Endothelial cell of umbilical vein (primary cell): Measurements from ENCODE around the gene ITGA8. TPM values are rescaled to one million over a fixed set of nuclear protein-coding genes. Genes with fewer than 3 reads are reported as not detected.

ENCODE experiments used
- BruUV-seq: library from RNA; stranded (reverse); fragments of 400-500 nt; replicated peaks from 2 replicates; lab custom pipeline; 2021; lab: Mats Ljungman, UMichigan
- CTCF ChIA-PET: fragments of 300-600, 350-600 bp; sonication (Branson Sonifier 250); formaldehyde crosslinking; loops from one replicate; lab custom pipeline; 2021; ENCODE audit warnings: antibody characterized with exemption, inconsistent platforms; lab: Charles Lee
- POLR2A ChIA-PET: fragments of 300-600, 350-600 bp; sonication (Branson Sonifier 250); formaldehyde crosslinking; loops from one replicate; lab custom pipeline; 2021; ENCODE audit warnings: antibody characterized with exemption, inconsistent platforms; lab: Charles Lee
- DNase-seq: peaks from one replicate; pipeline ENCODE4 v3.0.0-alpha.2; 2011; ENCODE audit warnings: low read depth, low spot score
- FAIRE-seq: peaks from 2 replicates; lab custom pipeline; 2011; peaks lifted over from hg19 to GRCh38; lab: Jason Lieb, UNC
- H2AFZ ChIP-seq: 2 replicates; pipeline ENCODE4 v1.6.0; 2012; ENCODE audit warnings: low read depth, low read length, control low read depth, inconsistent platforms
- H3K27ac ChIP-seq: 2 replicates; pipeline ENCODE4 v1.5.1; 2011; ENCODE audit warnings: low read depth, mild to moderate bottlenecking, control low read depth, low read length, moderate library complexity; ENCODE audit not compliant: insufficient read depth
- H3K27me3 ChIP-seq, 2 experiments: 2 replicates each; pipeline versions ENCODE4 v1.6.0 to v1.6.1; 2011; ENCODE audit warnings: low read length in 2 of 2, mixed read lengths in 1 of 2; ENCODE audit not compliant: control insufficient read depth in 2 of 2, insufficient read depth in 2 of 2
- H3K36me3 ChIP-seq, 2 experiments: 2 replicates in 1 of 2; 3 replicates in 1 of 2; pipeline ENCODE4 v1.5.1; 2011; ENCODE audit warnings: low read length in 2 of 2, mild to moderate bottlenecking in 1 of 2, moderate library complexity in 1 of 2; ENCODE audit not compliant: control insufficient read depth in 2 of 2, insufficient read depth in 2 of 2; ENCODE audit errors: extremely low read depth in 1 of 2
- H3K4me1 ChIP-seq: 3 replicates; pipeline ENCODE4 v1.5.1; 2011; ENCODE audit warnings: mild to moderate bottlenecking, low read length; ENCODE audit not compliant: control insufficient read depth, insufficient read depth; ENCODE audit errors: extremely low read depth
- H3K4me2 ChIP-seq: 2 replicates; pipeline ENCODE4 v1.6.1; 2011; ENCODE audit warnings: low read length, control low read depth, mixed read lengths; ENCODE audit not compliant: insufficient read depth
- H3K4me3 ChIP-seq, 3 experiments: fragments of 200-600 bp in 1 of 3; sonication (generic), shearing (Covaris generic) in 1 of 3; replicated peaks in 1 of 3; 2 replicates each; pipeline ENCODE4 v1.5.1; 2011 to 2016; ENCODE audit warnings: control low read depth in 3 of 3, low read length in 3 of 3, mild to moderate bottlenecking in 2 of 3, inconsistent platforms in 1 of 3, low read depth in 1 of 3, moderate library complexity in 1 of 3; ENCODE audit not compliant: insufficient read depth in 1 of 3
- H3K79me2 ChIP-seq: 2 replicates; pipeline ENCODE4 v1.6.0; 2012; ENCODE audit warnings: low read length, inconsistent platforms; ENCODE audit not compliant: control insufficient read depth, insufficient read depth
- H3K9ac ChIP-seq: replicated peaks from 2 replicates; pipeline ENCODE3; 2011; ENCODE audit warnings: low read length, control low read depth; ENCODE audit not compliant: insufficient read depth; ENCODE audit errors: extremely low read depth
- H3K9me1 ChIP-seq: replicated peaks from 3 replicates; pipeline ENCODE4 v1.6.0; 2011; ENCODE audit warnings: mild to moderate bottlenecking, low read length; ENCODE audit not compliant: control insufficient read depth, insufficient read depth; ENCODE audit errors: extremely low read depth
- H3K9me3 ChIP-seq: replicated peaks from 2 replicates; pipeline ENCODE4 v1.5.1; 2012; ENCODE audit warnings: low read length, inconsistent platforms; ENCODE audit not compliant: control insufficient read depth, insufficient read depth
- H4K20me1 ChIP-seq: replicated peaks from 2 replicates; pipeline ENCODE3; 2011; ENCODE audit warnings: mild to moderate bottlenecking, low read length; ENCODE audit not compliant: control insufficient read depth, insufficient read depth; ENCODE audit errors: extremely low read depth
- EZH2 ChIP-seq: IDR thresholded peaks from 2 replicates; pipeline ENCODE4 v1.6.1; 2012; ENCODE audit warnings: borderline replicate concordance, low read depth, mild to moderate bottlenecking, moderate library complexity, low read length, inconsistent platforms; ENCODE audit not compliant: severe bottlenecking
- FOS ChIP-seq: IDR thresholded peaks from 2 replicates; pipeline ENCODE4 v1.6.1; 2011; ENCODE audit warnings: mild to moderate bottlenecking, low read length, moderate library complexity, borderline replicate concordance; ENCODE audit not compliant: insufficient read depth
- GATA2 ChIP-seq: IDR thresholded peaks from 2 replicates; pipeline ENCODE4 v1.7.0; 2011; ENCODE audit warnings: low read depth, mild to moderate bottlenecking, moderate library complexity, mixed read lengths, low read length; ENCODE audit not compliant: insufficient read length, insufficient read depth
- JUN ChIP-seq: IDR thresholded peaks from 2 replicates; pipeline ENCODE4 v1.6.1; 2011; ENCODE audit warnings: borderline replicate concordance, low read depth; ENCODE audit not compliant: insufficient read length, insufficient read depth
- MYC ChIP-seq: IDR thresholded peaks from one replicate; pipeline ENCODE4 v1.6.1; 2011; ENCODE audit warnings: mild to moderate bottlenecking, low read depth, low read length
- POLR2A ChIP-seq: IDR thresholded peaks from 2 replicates; pipeline ENCODE4 v1.6.1; 2012; ENCODE audit warnings: low read depth, mild to moderate bottlenecking, control low read depth, low read length
- POLR2AphosphoS5 ChIP-seq: IDR thresholded peaks from 2 replicates; pipeline ENCODE4 v1.6.1; 2012; ENCODE audit warnings: low read depth, mild to moderate bottlenecking, control low read depth, low read length, moderate library complexity; ENCODE audit not compliant: insufficient read depth
- dilution Hi-C: fragments of 300-500 bp; cut with MboI; formaldehyde crosslinking; loops from one replicate; pipeline ENCODE4 v1.15.0; 2019; ENCODE audit warnings: low sequenced_read_pairs; ENCODE audit not compliant: extremely low pct_ligation_motif_present
- intact Hi-C: fragments of 100-400 bp; cut with micrococcal nuclease; formaldehyde crosslinking; loops from one replicate; pipeline ENCODE4 v1.10.0; 2022
- polyA plus RNA-seq, 4 experiments: library from polyadenylated mRNA; depleted of rRNA in 3 of 4; stranded (reverse) in 3 of 4; unstranded in 1 of 4; fragments of >200 nt; gene quantifications; 2 replicates each; pipeline versions ENCODE4 v1.2.1 to v1.2.3, GENCODE V29; 2011 to 2012; ENCODE audit warnings: missing spikeins in 1 of 4
- total RNA-seq: library from RNA; stranded (reverse); gene quantifications from 2 replicates; pipeline ENCODE4 v1.2.3, GENCODE V29; 2021
- TF ChIP-seq, protein P1 (sequence below), 2 donors: IDR thresholded peaks; 1 replicate in 1 of 2; 2 replicates in 1 of 2; pipeline ENCODE4 v1.5.1; 2011; ENCODE audit warnings: low read length in 2 of 2, mild to moderate bottlenecking in 2 of 2, moderate library complexity in 2 of 2, control low read depth in 1 of 2, inconsistent platforms in 1 of 2, low read depth in 1 of 2; ENCODE audit not compliant: insufficient read depth in 1 of 2; ENCODE audit errors: extremely low read depth in 1 of 2
- TF ChIP-seq, protein P2 (sequence below): IDR thresholded peaks from 2 replicates; pipeline ENCODE4 v1.6.1; 2011; ENCODE audit not compliant: insufficient read depth, insufficient read length

Gene ITGA8
- total and polyA plus RNA-seq, 2 donors (not counting 3 experiments of a cell fraction or from before 2014, with no cell fraction given), result 0.04 to 0.40 TPM

DNA sequence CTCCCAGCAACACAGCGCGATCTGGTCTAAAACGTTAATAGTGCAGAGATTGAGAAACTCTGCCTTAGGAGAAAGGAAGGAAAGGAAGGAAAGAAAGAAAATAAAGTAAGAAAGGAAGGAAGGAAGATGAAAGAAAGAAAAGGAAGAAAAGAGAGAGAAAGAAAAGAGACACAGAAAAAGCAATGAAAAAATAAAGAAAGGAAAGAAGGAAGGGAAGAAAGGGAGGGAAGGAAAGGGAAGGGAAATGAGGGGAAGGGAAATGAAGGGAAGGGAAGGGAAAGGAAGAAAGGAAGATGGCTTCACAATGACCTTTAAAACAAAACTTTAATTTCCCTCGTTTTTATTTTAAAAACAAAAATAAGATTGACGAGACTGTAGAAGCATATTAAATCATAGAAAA, 173.1 kb downstream of the ITGA8 start:
- Histone ChIP-seq H4K20me1 (no peaks in the 10 kb centered on the region), H3K27me3 (peaks cover 4 to 9% of the 10 kb centered on the region in 2 experiments), H3K4me3 (no peak overlapping the region), H3K9me3 (no peaks in the 10 kb centered on the region), H2AFZ (no peak overlapping the region), H3K9ac (no peak overlapping the region), H3K9me1 (no peaks in the 10 kb centered on the region), H3K4me2 (no peak overlapping the region), H3K4me1 (no peaks in the 10 kb centered on the region), H3K79me2 (no peaks in the 10 kb centered on the region), H3K36me3 (no peaks in the 10 kb centered on the region), H3K27ac (no peak overlapping the region)
- no TSS peak for BruUV-seq
- intact Hi-C loops (no loop called here), dilution Hi-C loops (no loop called here)
- FAIRE-seq (no peak), DNase-seq (no peak)
- ChIA-PET CTCF (no interaction called here), POLR2A (no interaction called here)
- TF ChIP-seq FOS (no peak), GATA2 (no peak), EZH2 (no peak), MYC (no peak), POLR2AphosphoS5 (no peak), JUN (no peak), POLR2A (no peak)
- TF ChIP-seq, protein P1, sequence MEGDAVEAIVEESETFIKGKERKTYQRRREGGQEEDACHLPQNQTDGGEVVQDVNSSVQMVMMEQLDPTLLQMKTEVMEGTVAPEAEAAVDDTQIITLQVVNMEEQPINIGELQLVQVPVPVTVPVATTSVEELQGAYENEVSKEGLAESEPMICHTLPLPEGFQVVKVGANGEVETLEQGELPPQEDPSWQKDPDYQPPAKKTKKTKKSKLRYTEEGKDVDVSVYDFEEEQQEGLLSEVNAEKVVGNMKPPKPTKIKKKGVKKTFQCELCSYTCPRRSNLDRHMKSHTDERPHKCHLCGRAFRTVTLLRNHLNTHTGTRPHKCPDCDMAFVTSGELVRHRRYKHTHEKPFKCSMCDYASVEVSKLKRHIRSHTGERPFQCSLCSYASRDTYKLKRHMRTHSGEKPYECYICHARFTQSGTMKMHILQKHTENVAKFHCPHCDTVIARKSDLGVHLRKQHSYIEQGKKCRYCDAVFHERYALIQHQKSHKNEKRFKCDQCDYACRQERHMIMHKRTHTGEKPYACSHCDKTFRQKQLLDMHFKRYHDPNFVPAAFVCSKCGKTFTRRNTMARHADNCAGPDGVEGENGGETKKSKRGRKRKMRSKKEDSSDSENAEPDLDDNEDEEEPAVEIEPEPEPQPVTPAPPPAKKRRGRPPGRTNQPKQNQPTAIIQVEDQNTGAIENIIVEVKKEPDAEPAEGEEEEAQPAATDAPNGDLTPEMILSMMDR (IDR thresholded peaks at IDR 0.05; ENCODE audit: extremely low read depth in 1 of 2, insufficient read depth in 1 of 2, low read depth in 1 of 2, low read length in 2 of 2), result no peak
- TF ChIP-seq, protein P2, sequence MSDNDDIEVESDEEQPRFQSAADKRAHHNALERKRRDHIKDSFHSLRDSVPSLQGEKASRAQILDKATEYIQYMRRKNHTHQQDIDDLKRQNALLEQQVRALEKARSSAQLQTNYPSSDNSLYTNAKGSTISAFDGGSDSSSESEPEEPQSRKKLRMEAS, result no peak
